A549 (cell line): ENCODE results near the gene C1orf185. TPM values are rescaled to one million over a fixed set of nuclear protein-coding genes. Genes with fewer than 3 reads are reported as not detected.

ENCODE experiments used
- ATAC-seq, 2 experiments: fragments of 200-7000 bp in 1 of 2; fragments of >200 bp in 1 of 2; cut with Nextera tagmentation in 1 of 2; cut with Tn5 transposase in 1 of 2; 3 replicates each; pipeline versions ENCODE4 v1.8.0 to v1.9.1; 2018 to 2020; ENCODE audit warnings: mild to moderate bottlenecking in 1 of 2, moderate library complexity in 1 of 2
- CTCF ChIA-PET: fragments of 300-600 bp; sonication (Branson Sonifier 250); formaldehyde crosslinking; extraction: SDS; loops from one replicate; lab custom pipeline; 2021; ENCODE audit warnings: antibody characterized with exemption, inconsistent platforms; lab: Yijun Ruan, JAX
- POLR2A ChIA-PET: fragments of 350-600 bp; formaldehyde crosslinking; extraction: SDS; loops from one replicate; lab custom pipeline; 2021; ENCODE audit warnings: antibody characterized with exemption, inconsistent platforms; lab: Yijun Ruan, JAX
- DNase-seq, 2 experiments: peaks; one replicate each; pipeline versions ENCODE4 v3.0.0 to v3.0.0-alpha.2; 2011 to 2016; ENCODE audit warnings: low read depth in 1 of 2, low spot score in 1 of 2
- FAIRE-seq: peaks from 2 replicates; lab custom pipeline; 2011; peaks lifted over from hg19 to GRCh38; lab: Jason Lieb, UNC
- H3K27ac ChIP-seq, 2 experiments: fragments of >200 bp; sonication (Bioruptor Twin); formaldehyde crosslinking; 3 replicates each; pipeline ENCODE4 v1.5.1; 2016 to 2017
- H3K4me1 ChIP-seq: fragments of >200 bp; sonication (Bioruptor Twin); formaldehyde crosslinking; 3 replicates; pipeline ENCODE4 v1.6.1; 2016
- H3K4me2 ChIP-seq: fragments of >200 bp; sonication (Bioruptor Twin); formaldehyde crosslinking; 3 replicates; pipeline ENCODE4 v1.6.1; 2016
- H3K4me3 ChIP-seq: fragments of >200 bp; sonication (Bioruptor Twin); formaldehyde crosslinking; 3 replicates; pipeline ENCODE4 v1.5.1; 2016
- H3K9me3 ChIP-seq: fragments of >200 bp; sonication (Bioruptor Twin); formaldehyde crosslinking; 3 replicates; pipeline ENCODE4 v1.6.1; 2016
- BHLHE40 ChIP-seq: IDR thresholded peaks from 2 replicates; pipeline ENCODE4 v1.6.1; 2012; ENCODE audit warnings: low read depth, low read length, inconsistent platforms
- CBX8 ChIP-seq: fragments of 200-600 bp; sonication (generic); IDR thresholded peaks from 2 replicates; pipeline ENCODE4 v1.6.1; 2016
- CEBPB ChIP-seq, 2 experiments: fragments of >200 bp in 1 of 2; sonication (Bioruptor Twin) in 1 of 2; formaldehyde crosslinking in 1 of 2; IDR thresholded peaks; 2 replicates each; pipeline ENCODE4 v1.6.1; 2012 to 2016
- EHF ChIP-seq: fragments of 250-450 bp; sonication (Bioruptor Pico); IDR thresholded peaks from 2 replicates; pipeline ENCODE4 v1.5.0; 2020; ENCODE audit warnings: mild to moderate bottlenecking
- EP300 ChIP-seq, 2 experiments: fragments of >200 bp; sonication (Bioruptor Twin); formaldehyde crosslinking; IDR thresholded peaks; 2 replicates in 1 of 2; 3 replicates in 1 of 2; pipeline ENCODE4 v1.6.1; 2016 to 2017
- ESRRA ChIP-seq: fragments of 150-350 bp; IDR thresholded peaks from 2 replicates; pipeline ENCODE4 v1.6.1; 2014; ENCODE audit warnings: mild to moderate bottlenecking, low read length, borderline replicate concordance
- FOSL2 ChIP-seq, 2 experiments: fragments of 450-650 bp in 1 of 2; fragments of >200 bp in 1 of 2; sonication (Bioruptor Twin) in 1 of 2; formaldehyde crosslinking; IDR thresholded peaks; 2 replicates each; pipeline versions ENCODE4 v1.5.0 to v1.6.1; 2016 to 2020; ENCODE audit warnings: mild to moderate bottlenecking in 1 of 2, moderate library complexity in 1 of 2
- HDAC2 ChIP-seq: fragments of 200-600 bp; sonication (generic); IDR thresholded peaks from 2 replicates; pipeline ENCODE4 v1.6.1; 2016
- HEYL ChIP-seq: fragments of 250-450 bp; sonication (Bioruptor Pico); IDR thresholded peaks from 2 replicates; pipeline ENCODE4 v1.8.0; 2021; ENCODE audit warnings: mild to moderate bottlenecking, moderate library complexity
- HOXA7 ChIP-seq: fragments of 250-450 bp; sonication (Bioruptor Pico); IDR thresholded peaks from 2 replicates; pipeline ENCODE4 v1.5.0; 2020; ENCODE audit warnings: mild to moderate bottlenecking, moderate library complexity
- JUNB ChIP-seq: fragments of >200 bp; sonication (Bioruptor Twin); formaldehyde crosslinking; IDR thresholded peaks from 2 replicates; pipeline ENCODE4 v1.6.1; 2016
- NFE2L2 ChIP-seq: fragments of 150-350 bp; conservative IDR thresholded peaks from 2 replicates; pipeline ENCODE4 v1.6.1; 2014; ENCODE audit warnings: low read length
- NR3C1 ChIP-seq: fragments of >200 bp; sonication (Bioruptor Twin); formaldehyde crosslinking; IDR thresholded peaks from 3 replicates; pipeline ENCODE4 v1.6.1; 2017
- POLR2AphosphoS2 ChIP-seq: conservative IDR thresholded peaks from 2 replicates; pipeline ENCODE4 v1.6.1; 2012; ENCODE audit warnings: low read length, improper control_type of control experiment, inconsistent platforms
- RAD21 ChIP-seq, 2 experiments: fragments of >200 bp in 1 of 2; sonication (Bioruptor Twin) in 1 of 2; formaldehyde crosslinking in 1 of 2; IDR thresholded peaks in 1 of 2; conservative IDR thresholded peaks in 1 of 2; 2 replicates in 1 of 2; 3 replicates in 1 of 2; pipeline ENCODE4 v1.6.1; 2012 to 2018; ENCODE audit warnings: inconsistent platforms in 1 of 2
- RCOR1 ChIP-seq: fragments of 150-350 bp; IDR thresholded peaks from 2 replicates; pipeline ENCODE4 v1.6.1; 2014; ENCODE audit warnings: antibody characterized with exemption, low read length, low read depth
- RNF2 ChIP-seq: fragments of 200-600 bp; sonication (generic); IDR thresholded peaks from 2 replicates; pipeline ENCODE4 v1.6.1; 2016; ENCODE audit warnings: low read depth, mild to moderate bottlenecking, antibody characterized with exemption, moderate library complexity, borderline replicate concordance
- TFCP2L1 ChIP-seq: fragments of 250-450 bp; sonication (Bioruptor Pico); IDR thresholded peaks from 2 replicates; pipeline ENCODE4 v1.5.0; 2021; ENCODE audit warnings: mild to moderate bottlenecking
- ZC3H11A ChIP-seq: fragments of 450-650 bp; IDR thresholded peaks from 2 replicates; pipeline ENCODE4 v1.6.1; 2014; ENCODE audit warnings: antibody characterized with exemption, mild to moderate bottlenecking
- ZNF302 ChIP-seq: fragments of 250-450 bp; sonication (Bioruptor Pico); IDR thresholded peaks from 2 replicates; pipeline ENCODE4 v1.9.0; 2021; ENCODE audit warnings: inconsistent platforms, mild to moderate bottlenecking, moderate library complexity
- ZSCAN20 ChIP-seq: fragments of 250-450 bp; sonication (Bioruptor Pico); IDR thresholded peaks from 2 replicates; pipeline ENCODE4 v1.8.0; 2022; ENCODE audit warnings: mild to moderate bottlenecking, moderate library complexity
- WGBS: methylation state at CpG from one replicate; pipeline ENCODE4 v1.1.6; 2017; ENCODE audit errors: missing lambda C conversion rate; 5-methylcytosine and 5-hydroxymethylcytosine counted together
- polyA plus RNA-seq, 4 experiments: library from polyadenylated mRNA; depleted of rRNA in 3 of 4; stranded (reverse); fragments of >200 nt; fragmentation: RNase III in 1 of 4; extraction: RNeasy Plus Mini Kit Qiagen cat#74134 plus additional on column Dnase treatment in 1 of 4; gene quantifications; 2 replicates in 3 of 4; 3 replicates in 1 of 4; pipeline ENCODE4 v1.2.3, GENCODE V29; 2011 to 2017
- TF ChIP-seq, protein P1 (sequence below): fragments of 250-450 bp; sonication (Bioruptor Pico); IDR thresholded peaks from 2 replicates; pipeline ENCODE4 v1.5.0; 2020; ENCODE audit warnings: low read depth, mild to moderate bottlenecking, moderate library complexity
- TF ChIP-seq, protein P2 (sequence below): IDR thresholded peaks from 2 replicates; pipeline ENCODE4 v1.6.1; 2012
- TF ChIP-seq, protein P3 (sequence below): fragments of >200 bp; sonication (Bioruptor Twin); formaldehyde crosslinking; IDR thresholded peaks from 2 replicates; pipeline ENCODE4 v1.6.1; 2016
- TF ChIP-seq, protein P4 (sequence below): fragments of >200 bp; sonication (Bioruptor Twin); formaldehyde crosslinking; IDR thresholded peaks from 3 replicates; pipeline ENCODE4 v1.6.1; 2016

C1orf185 gene
- polyA plus RNA-seq, 2 of the 4 experiments (the other 2 are of a cell fraction), result not detected

DNA sequence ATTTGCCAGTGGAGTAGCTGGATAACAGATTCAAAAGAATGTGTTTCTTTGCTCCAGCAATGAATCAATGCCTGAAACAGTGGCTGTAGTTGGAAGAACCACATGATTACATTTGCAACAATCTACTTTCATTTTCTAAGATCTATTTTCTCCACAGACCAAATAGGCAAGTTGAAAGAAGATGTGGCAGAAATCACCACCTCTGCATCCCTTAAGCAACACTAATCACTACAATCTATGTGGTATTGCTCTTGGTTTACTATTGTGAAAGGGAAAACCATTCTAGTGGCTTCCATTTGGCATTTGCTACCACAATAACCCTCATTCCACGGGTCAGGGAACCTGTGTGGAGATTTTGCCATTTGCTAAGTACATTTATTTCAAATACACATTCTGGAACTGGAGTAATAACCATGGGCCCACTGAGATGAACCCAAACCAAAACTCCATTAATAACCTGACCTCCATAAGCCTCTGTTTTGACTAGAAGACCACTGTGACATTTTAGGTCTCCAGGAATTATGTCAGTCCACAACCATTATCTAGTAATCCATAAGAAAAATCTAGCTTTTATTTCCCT lies 66.3 kb downstream of the C1orf185 start:
- ChIA-PET POLR2A (no interaction called here), CTCF (no interaction called here)
- H3K4me3 ChIP-seq, result no peak overlapping the region
- FAIRE-seq, result no peak
- 0 out of 3 replicates have a peak, but pooled peaks cover 3% of the 10 kb centered on the region for H3K9me3 ChIP-seq
- ATAC-seq, result no peak
- H3K4me2 ChIP-seq, result no peak overlapping the region
- 0% methylated on average over 1 of the region's 1 CpG for WGBS
- peaks cover 9% of the 10 kb centered on the region; the same call in 1 of the 3 replicates for H3K4me1 ChIP-seq
- DNase-seq, result no peak
- no peak overlapping the region for H3K27ac ChIP-seq
- TF ChIP-seq ZNF302 (CRISPR knock-in tag) (no peak), HDAC2 (no peak), BHLHE40 (no peak), HEYL (CRISPR knock-in tag) (no peak), POLR2AphosphoS2 (no peak), NFE2L2 (no peak), RAD21 (conservative IDR thresholded peaks at IDR 0.05 in 1 of 2, IDR thresholded peaks at IDR 0.05 in 1 of 2) (no peak), EHF (CRISPR knock-in tag) (no peak), RCOR1 (no peak), EP300 (IDR thresholded peaks at IDR 0.05) (no peak), ESRRA (no peak), FOSL2 (IDR thresholded peaks at IDR 0.05) (no peak), FOSL2 (CRISPR knock-in tag; IDR thresholded peaks at IDR 0.05) (no peak)
- TF ChIP-seq, protein P1, sequence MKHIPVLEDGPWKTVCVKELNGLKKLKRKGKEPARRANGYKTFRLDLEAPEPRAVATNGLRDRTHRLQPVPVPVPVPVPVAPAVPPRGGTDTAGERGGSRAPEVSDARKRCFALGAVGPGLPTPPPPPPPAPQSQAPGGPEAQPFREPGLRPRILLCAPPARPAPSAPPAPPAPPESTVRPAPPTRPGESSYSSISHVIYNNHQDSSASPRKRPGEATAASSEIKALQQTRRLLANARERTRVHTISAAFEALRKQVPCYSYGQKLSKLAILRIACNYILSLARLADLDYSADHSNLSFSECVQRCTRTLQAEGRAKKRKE (CRISPR knock-in tag), result no peak
- TF ChIP-seq, protein P2, sequence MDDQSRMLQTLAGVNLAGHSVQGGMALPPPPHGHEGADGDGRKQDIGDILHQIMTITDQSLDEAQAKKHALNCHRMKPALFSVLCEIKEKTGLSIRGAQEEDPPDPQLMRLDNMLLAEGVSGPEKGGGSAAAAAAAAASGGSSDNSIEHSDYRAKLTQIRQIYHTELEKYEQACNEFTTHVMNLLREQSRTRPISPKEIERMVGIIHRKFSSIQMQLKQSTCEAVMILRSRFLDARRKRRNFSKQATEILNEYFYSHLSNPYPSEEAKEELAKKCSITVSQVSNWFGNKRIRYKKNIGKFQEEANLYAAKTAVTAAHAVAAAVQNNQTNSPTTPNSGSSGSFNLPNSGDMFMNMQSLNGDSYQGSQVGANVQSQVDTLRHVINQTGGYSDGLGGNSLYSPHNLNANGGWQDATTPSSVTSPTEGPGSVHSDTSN, result no peak

DNA sequence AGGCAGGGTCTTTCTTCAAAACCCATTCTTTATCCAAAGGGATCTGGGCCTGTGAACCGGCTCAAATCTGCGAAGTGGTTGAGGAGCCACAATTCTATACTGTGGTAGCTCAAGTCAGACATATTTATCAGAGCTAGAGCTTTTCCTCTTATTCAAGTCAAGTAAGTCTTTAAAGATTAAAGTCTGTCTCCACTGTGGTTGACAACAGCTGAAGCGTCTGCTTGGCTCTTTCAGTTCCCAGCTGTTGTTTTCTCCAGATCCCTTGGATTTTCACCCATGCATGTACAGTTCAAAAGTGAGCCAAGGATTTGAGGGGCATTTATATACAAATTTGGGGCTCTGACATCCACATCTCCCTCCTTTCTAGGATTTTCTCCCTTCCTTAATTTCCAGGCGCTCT lies 66.9 kb downstream of the C1orf185 start:
- peaks cover 9% of the 10 kb centered on the region; the same call in 1 of the 3 replicates for H3K4me1 ChIP-seq
- ATAC-seq (no peak), FAIRE-seq (no peak), DNase-seq (no peak)
- POLR2A ChIA-PET, result no interaction called here
- H3K4me3 ChIP-seq, result no peak overlapping the region
- H3K27ac ChIP-seq, result no peak overlapping the region
- TF ChIP-seq ZC3H11A (no peak), HEYL (CRISPR knock-in tag) (no peak), NR3C1 (no peak)
- 0 out of 3 replicates have a peak, but pooled peaks cover 3% of the 10 kb centered on the region for H3K9me3 ChIP-seq
- 93% methylated on average over 4 of the region's 4 CpGs for WGBS
- H3K4me2 ChIP-seq, result no peak overlapping the region
- CTCF ChIA-PET, result interaction anchor here (1.7 kb wide), 1 partner anchor 20 kb away, joined by 7 read pairs; no protein-coding TSS in a partner anchor

DNA sequence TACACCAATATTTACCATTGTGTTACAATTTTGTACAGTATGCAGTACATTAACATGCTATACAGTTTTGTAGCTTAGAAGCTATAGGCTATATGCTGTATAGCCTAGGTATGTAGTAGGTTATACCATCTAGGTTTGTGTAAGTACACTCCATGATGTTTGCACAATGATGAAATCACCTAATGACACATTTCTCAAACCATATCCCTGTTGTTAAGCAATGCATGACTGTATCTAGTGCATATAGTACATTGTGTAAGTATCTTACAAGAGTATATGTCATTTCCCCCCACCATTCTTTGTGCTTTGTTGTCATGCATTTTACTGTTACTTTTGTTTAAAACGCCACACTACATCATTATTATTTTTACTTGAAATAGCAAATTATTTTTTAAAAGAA lies 68.3 kb downstream of the C1orf185 start:
- Histone ChIP-seq H3K9me3 (0 out of 3 replicates have a peak, but pooled peaks cover 3% of the 10 kb centered on the region), H3K27ac (no peak overlapping the region), H3K4me3 (no peak overlapping the region), H3K4me2 (0 out of 3 replicates have a peak overlapping the region, but pooled peaks have one; percentile 26), H3K4me1 (peaks cover 9% of the 10 kb centered on the region; the same call in 1 of the 3 replicates)
- no peak for FAIRE-seq
- peak; percentile 85 to 92; a peak in 5 of 6 replicates for ATAC-seq
- POLR2A ChIA-PET, result no interaction called here
- TF ChIP-seq RCOR1, result no peak
- TF ChIP-seq JUNB, result peak; percentile 30; the same call in 1 of the 2 replicates
- no peak for TF ChIP-seq HOXA7 (CRISPR knock-in tag)
- TF ChIP-seq ZSCAN20 (CRISPR knock-in tag), result no peak
- TF ChIP-seq, protein P3, sequence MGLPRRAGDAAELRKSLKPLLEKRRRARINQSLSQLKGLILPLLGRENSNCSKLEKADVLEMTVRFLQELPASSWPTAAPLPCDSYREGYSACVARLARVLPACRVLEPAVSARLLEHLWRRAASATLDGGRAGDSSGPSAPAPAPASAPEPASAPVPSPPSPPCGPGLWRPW, result peak; percentile 45; the same call in 1 of the 2 replicates
- no peak for TF ChIP-seq HDAC2
- TF ChIP-seq CBX8, result no peak
- no peak for TF ChIP-seq TFCP2L1 (CRISPR knock-in tag)
- no peak for TF ChIP-seq EHF (CRISPR knock-in tag)
- TF ChIP-seq, protein P1 (CRISPR knock-in tag), result no peak
- peak; percentile 66 for TF ChIP-seq FOSL2 (IDR thresholded peaks at IDR 0.05)
- TF ChIP-seq FOSL2 (CRISPR knock-in tag; IDR thresholded peaks at IDR 0.05), result peak; percentile 93
- TF ChIP-seq CEBPB (IDR thresholded peaks at IDR 0.05), result peak; percentile 84 to 92
- no peak for TF ChIP-seq RNF2
- TF ChIP-seq, protein P4, sequence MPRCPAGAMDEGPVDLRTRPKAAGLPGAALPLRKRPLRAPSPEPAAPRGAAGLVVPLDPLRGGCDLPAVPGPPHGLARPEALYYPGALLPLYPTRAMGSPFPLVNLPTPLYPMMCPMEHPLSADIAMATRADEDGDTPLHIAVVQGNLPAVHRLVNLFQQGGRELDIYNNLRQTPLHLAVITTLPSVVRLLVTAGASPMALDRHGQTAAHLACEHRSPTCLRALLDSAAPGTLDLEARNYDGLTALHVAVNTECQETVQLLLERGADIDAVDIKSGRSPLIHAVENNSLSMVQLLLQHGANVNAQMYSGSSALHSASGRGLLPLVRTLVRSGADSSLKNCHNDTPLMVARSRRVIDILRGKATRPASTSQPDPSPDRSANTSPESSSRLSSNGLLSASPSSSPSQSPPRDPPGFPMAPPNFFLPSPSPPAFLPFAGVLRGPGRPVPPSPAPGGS, result no peak
- no peak for TF ChIP-seq RAD21 (conservative IDR thresholded peaks at IDR 0.05 in 1 of 2, IDR thresholded peaks at IDR 0.05 in 1 of 2)
- CTCF ChIA-PET, result interaction anchor here (1.7 kb wide), 1 partner anchor 19 kb away, joined by 7 read pairs; no protein-coding TSS in a partner anchor
- DNase-seq, result peak in 1 of 2 experiments; percentile 55
- 43% methylated on average over 1 of the region's 1 CpG for WGBS
